DMS 273 (cell line): Measurements from ENCODE around the gene SLC25A33.
"Not testable (repeated sequence)": the region's sequence is repeated elsewhere in the genome, so short reads cannot be mapped to it uniquely, and the experiment has no call there.

Experiments
- DNase-seq: peaks from one replicate; lab custom pipeline; 2025; ENCODE audit not compliant: unreplicated experiment; lab: John Stamatoyannopoulos, UW

The SLC25A33 gene, protein sequence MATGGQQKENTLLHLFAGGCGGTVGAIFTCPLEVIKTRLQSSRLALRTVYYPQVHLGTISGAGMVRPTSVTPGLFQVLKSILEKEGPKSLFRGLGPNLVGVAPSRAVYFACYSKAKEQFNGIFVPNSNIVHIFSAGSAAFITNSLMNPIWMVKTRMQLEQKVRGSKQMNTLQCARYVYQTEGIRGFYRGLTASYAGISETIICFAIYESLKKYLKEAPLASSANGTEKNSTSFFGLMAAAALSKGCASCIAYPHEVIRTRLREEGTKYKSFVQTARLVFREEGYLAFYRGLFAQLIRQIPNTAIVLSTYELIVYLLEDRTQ

DNA sequence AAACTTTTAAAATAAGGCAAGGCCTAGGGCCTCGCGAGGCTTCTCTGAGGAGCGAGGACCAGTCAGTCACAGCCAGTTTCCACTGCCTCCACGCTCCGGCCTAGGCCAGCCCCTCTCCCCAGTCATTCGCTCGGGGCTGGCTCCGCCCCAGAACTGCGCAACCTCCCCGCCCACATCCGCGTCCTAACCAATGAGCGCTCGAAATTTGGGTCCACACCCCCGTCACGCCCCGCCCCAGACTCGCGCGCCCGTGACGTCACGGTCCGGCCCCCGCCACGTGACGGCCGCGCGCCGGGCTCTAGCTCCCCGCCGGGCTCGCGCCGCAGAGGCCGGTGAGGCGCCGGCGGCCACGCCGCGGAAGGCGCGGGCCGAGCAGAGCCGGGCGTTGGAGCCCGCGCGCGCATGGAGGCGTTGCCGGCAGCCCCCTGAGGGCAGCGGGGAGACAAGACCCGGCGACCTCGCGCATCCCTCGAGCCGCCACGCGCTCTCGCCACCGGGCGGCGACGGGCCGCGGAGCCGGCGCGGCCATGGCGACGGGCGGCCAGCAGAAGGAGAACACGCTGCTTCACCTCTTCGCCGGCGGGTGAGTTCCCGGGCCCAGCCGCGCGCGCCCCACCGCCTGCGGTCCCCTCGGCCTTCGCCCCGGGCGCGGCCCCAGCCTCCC lies at the start of gene SLC25A33:
Gene SLC25A33, plus strand, starts transcription at position 301 of the 664 bp plus-strand sequence. Its CDS starts 227 bp downstream, at position 528.
- DNase-seq = peak; percentile 98

DNA sequence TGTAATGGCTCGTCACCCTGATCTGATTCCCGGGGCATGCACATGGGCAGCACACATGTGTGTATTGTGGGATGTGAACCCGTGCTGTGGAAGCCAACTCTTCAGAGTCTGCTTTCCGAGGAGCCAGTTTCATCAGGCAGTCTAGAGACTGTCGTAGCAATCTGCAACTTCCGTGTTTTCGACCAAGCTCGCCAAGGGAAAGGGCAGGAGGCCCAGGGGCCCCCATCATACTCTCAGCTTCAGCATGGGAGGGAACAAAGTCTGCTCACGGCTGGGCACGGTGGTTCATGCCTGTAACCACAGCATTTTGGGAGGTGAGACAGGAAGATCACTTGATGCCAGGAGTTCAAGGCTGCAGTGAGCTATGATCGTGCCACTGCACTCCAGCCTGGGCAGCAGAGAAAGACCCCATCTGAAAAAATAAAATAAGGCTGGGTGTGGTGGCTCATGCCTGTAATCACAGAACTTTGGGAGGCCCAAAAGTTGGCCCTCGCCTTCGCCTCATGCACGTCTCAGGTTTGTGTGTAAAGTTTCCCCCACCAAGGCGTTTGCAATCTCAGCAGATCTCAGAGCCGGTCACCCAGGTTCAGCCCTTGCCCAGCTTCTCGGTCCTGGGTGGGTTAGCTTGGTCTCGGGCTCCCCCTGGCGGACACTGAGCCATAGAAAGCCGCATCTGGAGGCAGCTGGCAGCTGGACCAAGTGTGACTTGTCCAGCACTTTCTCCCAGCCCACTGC lies 48.5 kb upstream of the SLC25A33 start:
- DNase-seq = peak; percentile 88

DNA sequence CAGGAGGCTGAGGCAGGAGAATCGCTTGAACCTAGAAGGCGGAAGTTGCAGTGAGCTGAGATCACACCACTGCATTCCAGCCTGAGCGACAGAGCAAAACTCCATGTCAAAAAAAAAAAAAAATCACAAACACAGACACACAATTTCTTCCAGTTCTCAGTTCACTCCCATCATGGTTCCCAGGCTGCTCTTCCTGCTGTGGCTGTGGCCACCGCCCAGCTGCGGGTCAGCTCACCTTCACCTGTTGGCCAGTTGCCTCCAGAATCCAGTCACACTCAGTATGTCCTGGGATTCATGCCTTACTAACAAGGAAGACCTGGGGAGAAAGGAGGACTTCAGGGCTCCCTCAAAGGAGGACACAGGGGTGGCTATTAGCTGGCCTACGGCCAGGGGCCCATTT lies 45.9 kb upstream of the SLC25A33 start:
- no peak for DNase-seq

DNA sequence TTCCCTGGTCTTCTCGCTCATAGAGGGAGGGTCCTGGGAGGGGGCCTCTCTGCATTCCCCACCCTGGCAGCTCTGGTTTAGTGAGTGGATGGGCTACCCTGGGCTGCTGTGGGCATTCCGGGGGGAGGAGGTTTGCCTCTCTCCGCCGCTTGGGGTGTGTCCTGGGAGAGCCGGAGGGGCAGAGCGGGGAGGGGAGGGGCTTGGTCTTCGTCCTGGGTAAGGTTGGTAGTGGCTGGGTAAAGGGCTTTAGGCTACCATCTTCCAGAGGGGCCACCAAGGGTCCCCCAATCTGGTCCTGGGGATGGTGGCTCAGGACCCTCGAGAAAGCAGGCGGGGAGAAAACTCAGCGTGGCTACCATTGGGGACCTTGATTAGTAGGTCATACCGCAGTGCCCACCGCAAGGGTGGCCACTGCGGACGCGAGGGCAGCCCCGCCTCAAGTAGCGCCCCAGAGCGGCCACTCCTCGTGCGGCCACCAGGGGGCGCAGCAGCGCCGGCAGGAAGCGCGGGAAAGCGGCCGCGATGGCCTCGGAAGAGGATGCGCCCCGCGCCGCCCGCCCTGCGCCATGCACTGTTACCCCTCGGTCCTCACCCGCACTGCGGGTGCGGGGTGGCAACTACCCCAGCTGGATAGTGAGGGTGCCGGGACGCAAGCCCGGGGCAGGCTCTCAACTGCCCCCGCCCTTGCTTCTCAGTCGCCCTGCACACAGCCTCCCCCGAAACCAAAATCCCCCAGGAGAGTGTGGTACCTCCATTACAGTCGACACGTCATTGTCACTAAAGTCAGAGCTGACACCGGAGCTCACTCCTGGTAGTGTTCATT lies 44.1 kb upstream of the SLC25A33 start:
- DNase-seq = peak; percentile 87

DNA sequence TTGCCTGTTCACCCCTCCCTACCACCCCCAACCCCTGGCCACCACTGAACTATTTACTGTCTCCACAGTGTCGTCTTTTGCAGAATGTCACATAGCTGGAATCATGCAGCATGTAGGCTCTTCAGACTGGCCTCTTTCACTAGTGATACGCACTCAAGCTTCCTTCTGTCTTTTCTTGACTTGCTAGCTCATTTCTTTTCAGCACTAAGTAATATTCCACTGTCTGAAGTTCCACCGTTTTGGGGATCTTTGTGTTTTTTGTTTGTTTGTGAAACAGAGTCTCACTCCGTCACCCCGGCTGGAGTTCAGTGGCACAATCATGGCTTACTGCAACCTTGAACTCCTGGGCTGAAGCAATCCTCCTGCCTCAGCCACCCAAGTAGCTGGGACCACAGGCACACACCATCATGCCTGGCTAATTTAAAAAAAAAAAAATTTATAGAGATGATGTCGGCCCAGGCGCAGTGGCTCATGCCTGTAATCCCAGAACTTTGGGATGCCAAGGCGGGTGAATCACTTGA lies 43.4 kb upstream of the SLC25A33 start:
- DNase-seq = no peak

DNA sequence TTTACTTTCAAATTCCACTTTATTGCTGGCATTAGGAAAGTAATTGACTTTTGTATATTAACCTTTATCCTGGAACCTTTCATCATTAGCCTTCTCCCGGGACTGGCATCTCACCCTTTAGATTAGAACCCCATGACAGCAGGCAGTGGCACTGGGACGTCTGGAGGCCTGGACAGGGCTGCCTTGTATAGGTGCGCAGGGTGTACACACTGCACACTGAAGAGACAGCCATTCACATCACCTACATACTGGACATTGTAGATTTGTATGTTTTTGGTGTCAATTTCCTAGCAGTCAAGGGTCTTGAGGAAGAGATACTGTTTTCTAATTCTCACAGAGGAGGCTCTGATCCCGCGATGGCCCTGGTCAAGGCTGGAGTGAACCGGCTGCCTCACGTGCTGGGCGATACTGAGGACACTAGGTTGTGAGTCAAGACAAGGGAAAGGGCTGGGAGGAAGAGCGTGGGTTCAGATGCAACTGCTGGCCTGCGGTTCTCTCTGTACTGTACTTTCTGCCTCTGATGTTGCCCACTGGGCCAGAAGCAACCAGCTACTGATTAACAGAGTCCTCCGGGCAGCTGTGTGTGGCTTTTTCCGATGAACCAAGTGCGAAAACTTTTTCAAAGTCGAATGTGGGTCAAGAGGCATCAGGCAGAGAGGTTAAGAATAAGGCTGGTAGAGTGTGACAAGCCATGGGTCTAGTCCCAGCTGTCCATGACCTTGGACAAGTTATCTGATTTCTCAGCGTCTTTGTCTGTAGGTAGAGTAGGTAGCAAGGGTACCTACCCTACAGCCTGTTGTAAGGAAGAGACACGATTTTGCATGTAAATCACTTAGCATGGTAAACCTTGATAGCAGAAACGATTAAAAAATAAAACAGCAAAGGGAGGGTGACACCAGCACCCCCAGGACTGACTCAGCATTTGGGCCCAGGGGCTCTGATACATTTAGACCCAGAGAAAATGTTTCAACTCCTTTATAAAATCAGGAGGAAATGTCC lies 38.2 kb upstream of the SLC25A33 start:
- DNase-seq = no peak

DNA sequence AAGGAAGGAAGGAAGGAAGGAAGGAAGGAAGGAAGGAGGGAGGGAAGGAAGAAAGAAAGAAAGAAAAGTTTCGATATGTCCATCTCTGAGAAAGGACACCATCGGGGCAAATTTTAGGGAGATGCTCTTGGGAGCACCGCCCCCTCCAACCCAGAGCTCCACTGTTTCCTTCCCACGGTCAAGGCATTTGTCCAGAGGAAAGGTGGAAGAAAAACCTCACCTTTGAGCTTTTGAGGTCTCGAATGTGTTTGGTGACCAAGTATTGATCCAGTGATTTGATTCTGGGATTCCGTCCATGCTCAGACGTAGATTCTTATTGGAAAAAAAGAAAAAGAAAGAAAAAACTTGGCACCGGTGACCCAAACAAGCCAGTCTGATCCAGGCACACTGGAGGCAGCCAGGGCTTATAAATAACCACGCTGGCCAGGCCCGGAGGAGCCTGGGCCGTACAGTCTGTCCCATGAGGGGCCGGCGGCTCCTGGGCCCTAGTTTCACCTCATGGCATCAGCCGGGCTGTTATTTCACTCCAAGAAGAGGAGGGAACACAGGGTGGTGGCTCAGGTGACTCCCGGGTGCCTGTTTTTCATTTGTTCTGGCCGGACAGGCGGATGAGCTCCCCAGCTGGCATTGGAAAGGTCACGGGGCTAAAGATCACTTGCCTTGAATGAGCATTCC lies 36.1 kb upstream of the SLC25A33 start:
- DNase-seq = no peak

DNA sequence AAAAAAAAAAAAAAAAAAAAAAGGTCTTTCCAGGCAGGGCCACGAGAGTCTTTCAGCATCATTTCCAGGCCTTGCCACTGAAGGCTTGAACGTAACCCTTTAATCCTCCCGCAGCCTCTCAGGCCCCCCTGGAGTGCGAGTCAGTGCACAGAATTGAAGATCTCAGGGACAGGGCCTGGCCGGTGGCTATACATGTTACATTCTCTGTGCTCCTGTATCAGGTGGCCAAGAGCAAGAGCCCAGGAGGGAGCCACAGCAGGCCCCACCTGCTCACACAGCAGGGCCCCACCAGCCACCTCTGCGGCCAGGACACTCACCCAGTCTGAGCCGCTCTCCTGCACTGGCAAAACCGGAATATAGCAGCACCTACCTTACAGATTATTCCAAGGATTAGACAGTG lies 34.1 kb upstream of the SLC25A33 start:
- no peak for DNase-seq

DNA sequence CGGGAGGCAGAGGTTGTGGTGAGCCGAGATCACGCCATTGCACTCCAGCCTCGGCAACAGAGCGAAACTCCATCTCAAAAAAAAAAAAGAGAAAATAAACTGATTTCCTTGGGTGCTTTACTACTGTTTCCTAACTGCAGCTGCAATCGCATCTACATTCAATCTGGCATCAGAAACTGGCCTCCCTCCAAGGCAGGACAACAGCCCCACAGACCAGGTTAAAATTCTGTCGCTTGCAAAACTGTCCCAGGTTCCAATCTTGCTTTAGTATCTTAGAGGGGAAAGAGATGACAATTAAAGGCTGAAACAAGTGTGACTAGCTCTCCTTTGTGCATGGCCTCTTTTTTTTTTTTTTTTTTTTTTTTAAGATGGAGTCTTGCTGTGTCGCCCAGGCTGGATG lies 32.4 kb upstream of the SLC25A33 start:
- no peak for DNase-seq

DNA sequence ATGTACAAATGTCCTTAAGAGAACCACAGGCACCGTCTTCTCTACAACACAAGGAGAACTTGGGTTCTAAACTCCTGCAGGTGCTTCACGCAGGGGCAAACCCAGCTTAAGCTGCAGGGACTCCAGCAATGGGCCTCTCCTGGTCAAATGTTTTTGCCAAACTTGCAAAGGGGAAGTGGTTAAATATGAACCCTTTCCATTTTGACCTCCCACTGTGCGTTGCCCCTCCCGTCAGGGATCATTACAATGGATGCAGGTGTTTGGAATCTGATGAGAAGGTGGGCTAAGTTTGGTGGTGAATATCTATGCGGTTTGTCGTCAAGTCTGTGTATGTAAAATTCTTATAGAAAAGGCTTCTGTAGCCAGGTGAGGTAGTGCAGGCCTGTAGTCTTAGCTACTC lies 29.1 kb upstream of the SLC25A33 start:
- DNase-seq = no peak

DNA sequence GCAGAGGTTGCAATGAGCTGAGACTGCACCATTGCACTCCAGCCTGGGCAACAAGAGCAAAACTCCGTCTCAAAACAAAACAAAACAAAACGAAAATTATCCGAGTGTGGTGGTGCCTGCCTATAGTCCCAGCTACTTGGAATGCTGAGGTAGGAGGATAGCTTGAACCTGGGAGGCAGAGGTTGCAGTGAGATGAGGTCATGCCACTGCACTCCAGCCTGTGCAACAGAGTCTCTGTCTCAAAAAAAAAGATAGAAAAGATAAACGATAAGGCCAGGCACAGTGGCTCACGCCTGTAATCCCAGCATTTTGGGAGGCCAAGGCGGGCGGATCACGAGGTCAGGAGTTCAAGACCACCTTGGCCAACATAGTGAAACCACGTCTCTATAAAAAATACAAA lies 23.7 kb upstream of the SLC25A33 start:
- DNase-seq = not testable (repeated sequence)

DNA sequence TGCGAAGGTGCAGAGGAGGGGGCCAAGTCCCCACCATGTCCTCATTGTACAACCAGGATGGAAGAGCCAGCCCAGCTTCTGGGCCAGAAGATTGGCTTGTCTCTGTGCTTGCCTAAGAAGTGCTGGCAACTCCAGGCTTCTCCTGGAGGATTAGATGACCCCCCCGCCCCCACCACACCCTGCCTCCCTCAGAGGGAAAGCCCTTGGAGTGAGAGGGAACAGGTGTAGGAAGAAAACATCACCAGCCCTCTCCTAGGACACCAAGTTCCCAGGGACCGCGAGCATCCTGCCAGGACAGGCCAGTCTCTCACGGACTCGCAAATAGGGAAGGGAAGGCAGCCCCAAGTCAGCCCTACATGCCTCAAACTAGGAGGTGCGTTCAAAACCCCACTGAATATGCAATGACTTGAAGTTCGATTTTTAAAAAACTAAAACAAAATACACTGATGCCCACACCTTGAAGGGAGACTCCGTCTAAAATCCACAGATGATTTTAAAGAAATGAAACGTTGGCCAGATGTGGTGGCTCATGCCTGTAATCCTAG lies 20.7 kb upstream of the SLC25A33 start:
- DNase-seq = no peak

DNA sequence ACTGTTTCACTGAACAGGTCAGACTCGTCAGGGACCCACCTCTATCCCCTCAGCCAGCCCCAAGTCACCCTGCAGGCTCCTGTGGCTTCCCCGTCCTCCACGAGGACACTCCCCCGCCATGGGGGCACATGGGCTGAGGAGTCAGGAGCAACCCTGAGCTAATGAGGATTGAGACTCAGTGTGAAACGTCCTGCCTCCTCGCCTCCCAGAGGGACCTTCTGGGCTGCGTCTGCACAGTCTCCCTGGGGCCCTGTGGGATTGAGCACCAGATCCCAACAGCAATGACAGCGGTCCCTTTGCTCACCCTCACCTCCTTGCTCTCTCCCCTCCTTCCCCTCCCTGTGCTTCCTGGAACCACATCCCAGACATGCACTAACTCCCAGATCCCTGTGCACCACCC lies 18.9 kb upstream of the SLC25A33 start:
- no peak for DNase-seq

DNA sequence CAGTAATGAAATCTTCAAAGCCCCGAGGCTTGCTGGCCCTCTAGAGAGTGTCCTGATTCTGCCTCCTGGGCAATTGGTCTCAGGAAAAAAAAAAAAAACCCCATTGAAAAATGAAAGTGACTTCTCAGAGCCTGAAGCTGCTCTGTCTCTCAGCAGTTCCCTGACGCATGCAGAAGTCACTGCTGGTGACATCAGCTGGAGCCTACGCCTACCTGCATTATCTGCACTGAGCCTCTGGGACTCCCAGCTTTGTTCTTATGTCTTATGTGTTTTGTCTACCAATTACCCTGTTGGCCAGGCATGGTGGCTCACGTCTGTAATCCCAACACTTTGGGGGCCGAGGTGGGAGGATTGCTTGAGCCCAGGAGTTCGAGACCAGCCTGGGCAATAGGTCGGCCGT lies 10.1 kb upstream of the SLC25A33 start:
- DNase-seq = no peak

DNA sequence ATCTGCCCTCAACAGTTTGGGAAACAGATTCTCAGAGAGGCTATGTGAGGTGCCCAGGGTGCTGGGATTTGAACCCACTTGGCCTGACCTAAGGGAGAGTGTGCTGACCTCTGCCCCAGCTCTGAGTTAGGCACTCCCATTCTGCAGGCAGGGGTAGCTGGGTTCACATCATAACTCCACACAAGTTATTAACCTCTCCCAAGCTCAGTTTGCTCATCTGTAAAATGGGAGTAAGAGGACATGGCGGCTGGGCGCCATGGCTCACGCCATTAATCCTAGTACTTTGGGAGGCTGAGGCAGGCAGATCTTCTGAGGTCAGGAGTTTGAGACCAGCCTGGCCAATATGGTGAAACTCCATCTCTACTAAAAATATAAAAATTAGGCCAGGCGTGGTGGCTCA lies 8.9 kb upstream of the SLC25A33 start:
- DNase-seq = no peak

DNA sequence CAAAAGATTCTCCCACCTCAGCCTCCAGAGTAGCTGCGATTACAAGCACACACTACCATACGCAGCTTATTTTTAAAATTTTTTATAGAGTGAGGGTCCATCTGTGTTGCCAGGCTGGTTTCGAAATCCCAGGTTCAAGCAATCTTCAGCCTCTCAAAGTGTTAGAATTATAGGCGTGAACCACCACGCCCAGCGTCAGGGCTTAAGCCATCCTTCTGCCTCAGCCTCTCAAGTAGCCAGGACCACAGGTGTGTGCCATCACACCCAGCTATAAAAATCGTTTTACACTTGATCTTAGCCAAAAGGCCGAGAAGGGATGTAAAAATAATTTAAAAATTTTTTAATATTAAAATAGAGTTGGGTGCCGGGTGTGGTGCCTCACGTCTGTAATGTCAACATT lies 4.3 kb upstream of the SLC25A33 start:
- DNase-seq = no peak

DNA sequence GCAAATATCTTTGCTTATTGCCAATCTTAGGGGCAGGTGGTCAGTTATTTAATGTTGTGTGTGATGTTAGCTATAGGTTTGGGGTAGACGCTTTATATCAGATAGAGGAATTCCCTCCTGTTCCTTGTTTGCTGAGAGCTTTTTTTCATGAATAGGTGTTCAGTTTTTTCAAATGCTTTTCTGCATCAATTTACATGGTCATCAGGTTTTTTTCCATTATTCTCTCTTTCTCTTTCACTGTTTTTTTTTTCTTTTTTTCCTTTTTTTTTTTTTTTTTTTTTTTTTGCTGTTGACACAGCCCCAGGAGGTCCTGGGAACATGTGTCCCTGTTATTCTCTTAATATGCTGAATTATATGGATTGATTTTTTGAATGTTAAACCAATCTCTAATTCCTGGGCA lies 3.0 kb upstream of the SLC25A33 start:
- DNase-seq = no peak

DNA sequence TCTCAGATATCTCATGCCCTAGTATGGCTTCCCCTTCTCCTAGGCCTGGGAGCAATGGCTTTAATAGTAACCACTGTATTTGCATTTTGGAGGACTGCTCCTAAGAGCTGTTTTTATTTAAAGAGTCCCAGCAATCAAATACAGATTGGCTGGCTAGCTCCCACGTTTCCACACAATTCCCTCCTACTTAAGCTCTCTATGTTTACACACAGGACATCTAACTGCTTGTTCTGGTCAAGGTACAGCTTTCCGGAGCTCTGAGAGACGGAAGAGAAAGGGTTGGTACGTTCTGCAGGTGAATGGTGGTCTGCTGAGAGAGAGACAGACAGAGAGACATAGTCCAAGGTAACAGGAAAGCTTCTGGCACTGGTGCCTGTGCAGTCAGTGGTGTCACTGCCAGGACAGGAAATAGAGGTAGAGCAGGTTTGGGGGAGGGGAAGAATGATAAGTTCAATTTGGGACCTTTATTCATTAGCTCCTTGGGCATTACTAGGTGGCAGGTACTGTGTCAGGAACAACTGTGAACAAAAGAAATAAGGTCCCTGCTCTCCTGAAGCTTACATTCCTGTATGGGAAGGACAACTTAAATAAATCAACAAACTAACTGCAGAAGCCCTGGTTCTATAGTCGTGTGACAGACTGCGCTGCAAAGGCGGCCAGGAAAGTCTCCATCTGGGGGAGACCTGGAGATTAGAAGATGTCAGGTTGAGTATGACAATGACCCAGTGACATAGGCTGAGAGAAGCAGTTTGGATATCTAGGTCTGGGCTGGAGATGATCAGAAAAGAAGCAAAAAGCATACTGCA lies 1.2 kb upstream of the SLC25A33 start:
- DNase-seq = no peak
